Astrocyte (in vitro differentiated cells and primary cell): ENCODE measurements around the gene ZNF239.
"Not testable (repeated sequence)": the region's sequence is repeated elsewhere in the genome, so short reads cannot be mapped to it uniquely, and the experiment has no call there.

Experiments
- EZH2 ChIP-seq: IDR thresholded peaks from 2 replicates; pipeline ENCODE4 v1.6.1; 2012; ENCODE audit warnings: mild to moderate bottlenecking, low read length, inconsistent platforms; ENCODE audit not compliant: insufficient read depth
- TF ChIP-seq, protein P1 (sequence below): IDR thresholded peaks from 2 replicates; pipeline ENCODE4 v1.5.1; 2011; ENCODE audit warnings: low read depth, mild to moderate bottlenecking, inconsistent platforms, low read length, moderate library complexity; ENCODE audit not compliant: insufficient read depth

DNA sequence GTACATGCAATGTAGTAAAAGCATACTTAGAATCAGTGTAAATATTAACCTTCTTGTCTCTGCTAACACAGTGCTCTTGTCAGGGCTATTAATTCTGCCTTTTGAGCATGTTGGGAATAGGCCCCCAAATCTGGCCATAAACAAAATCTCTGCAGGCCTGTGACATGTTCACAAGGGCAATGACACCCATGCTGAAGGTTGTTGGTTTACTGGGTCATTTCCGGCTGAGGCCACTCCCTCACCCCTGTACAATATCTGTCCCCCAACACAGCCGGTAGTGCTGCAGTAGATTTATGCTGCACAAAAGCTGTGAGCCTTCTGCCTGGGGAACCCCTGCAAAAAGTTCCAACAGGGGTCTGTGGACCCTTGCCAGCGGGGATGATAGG is 12.3 kb upstream of the ZNF239 start:
- not testable (repeated sequence) for TF ChIP-seq EZH2
- TF ChIP-seq, protein P1, sequence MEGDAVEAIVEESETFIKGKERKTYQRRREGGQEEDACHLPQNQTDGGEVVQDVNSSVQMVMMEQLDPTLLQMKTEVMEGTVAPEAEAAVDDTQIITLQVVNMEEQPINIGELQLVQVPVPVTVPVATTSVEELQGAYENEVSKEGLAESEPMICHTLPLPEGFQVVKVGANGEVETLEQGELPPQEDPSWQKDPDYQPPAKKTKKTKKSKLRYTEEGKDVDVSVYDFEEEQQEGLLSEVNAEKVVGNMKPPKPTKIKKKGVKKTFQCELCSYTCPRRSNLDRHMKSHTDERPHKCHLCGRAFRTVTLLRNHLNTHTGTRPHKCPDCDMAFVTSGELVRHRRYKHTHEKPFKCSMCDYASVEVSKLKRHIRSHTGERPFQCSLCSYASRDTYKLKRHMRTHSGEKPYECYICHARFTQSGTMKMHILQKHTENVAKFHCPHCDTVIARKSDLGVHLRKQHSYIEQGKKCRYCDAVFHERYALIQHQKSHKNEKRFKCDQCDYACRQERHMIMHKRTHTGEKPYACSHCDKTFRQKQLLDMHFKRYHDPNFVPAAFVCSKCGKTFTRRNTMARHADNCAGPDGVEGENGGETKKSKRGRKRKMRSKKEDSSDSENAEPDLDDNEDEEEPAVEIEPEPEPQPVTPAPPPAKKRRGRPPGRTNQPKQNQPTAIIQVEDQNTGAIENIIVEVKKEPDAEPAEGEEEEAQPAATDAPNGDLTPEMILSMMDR: not testable (repeated sequence)
